ENCODE results near the gene DPH3.

Gene DPH3

DNA sequence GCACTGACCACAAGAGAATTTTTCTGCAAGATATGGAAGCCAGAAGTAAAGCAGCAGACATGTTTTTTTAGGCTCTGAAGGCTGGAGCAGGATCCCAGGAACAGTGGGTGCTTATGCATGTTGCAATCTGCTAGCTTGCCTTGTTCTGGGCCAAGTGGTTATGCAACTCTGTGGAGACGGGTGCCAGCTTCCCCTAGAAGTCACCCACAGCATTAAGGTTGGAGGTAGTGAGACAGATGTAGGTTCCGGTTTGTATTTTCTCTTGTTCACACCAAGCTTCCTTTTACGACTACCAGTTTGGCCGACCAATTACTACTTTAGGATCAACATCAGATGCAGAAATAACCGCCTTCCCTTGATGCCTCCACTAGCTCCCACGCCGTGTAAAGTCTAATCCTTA is 11.1 kb downstream of the DPH3 start:
- TF ChIP-seq, protein P1, sequence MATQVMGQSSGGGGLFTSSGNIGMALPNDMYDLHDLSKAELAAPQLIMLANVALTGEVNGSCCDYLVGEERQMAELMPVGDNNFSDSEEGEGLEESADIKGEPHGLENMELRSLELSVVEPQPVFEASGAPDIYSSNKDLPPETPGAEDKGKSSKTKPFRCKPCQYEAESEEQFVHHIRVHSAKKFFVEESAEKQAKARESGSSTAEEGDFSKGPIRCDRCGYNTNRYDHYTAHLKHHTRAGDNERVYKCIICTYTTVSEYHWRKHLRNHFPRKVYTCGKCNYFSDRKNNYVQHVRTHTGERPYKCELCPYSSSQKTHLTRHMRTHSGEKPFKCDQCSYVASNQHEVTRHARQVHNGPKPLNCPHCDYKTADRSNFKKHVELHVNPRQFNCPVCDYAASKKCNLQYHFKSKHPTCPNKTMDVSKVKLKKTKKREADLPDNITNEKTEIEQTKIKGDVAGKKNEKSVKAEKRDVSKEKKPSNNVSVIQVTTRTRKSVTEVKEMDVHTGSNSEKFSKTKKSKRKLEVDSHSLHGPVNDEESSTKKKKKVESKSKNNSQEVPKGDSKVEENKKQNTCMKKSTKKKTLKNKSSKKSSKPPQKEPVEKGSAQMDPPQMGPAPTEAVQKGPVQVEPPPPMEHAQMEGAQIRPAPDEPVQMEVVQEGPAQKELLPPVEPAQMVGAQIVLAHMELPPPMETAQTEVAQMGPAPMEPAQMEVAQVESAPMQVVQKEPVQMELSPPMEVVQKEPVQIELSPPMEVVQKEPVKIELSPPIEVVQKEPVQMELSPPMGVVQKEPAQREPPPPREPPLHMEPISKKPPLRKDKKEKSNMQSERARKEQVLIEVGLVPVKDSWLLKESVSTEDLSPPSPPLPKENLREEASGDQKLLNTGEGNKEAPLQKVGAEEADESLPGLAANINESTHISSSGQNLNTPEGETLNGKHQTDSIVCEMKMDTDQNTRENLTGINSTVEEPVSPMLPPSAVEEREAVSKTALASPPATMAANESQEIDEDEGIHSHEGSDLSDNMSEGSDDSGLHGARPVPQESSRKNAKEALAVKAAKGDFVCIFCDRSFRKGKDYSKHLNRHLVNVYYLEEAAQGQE (IDR thresholded peaks at IDR 0.05; ENCODE audit: insufficient read depth in 1 of 2, low read depth in 2 of 2, low read length in 2 of 2), result no peak
- TF ChIP-seq FOXP2 (optimal IDR thresholded peaks at IDR 0.05; ENCODE audit: borderline replicate concordance, extremely low read depth, extremely low read length, insufficient read depth), result no peak
- no peak for TF ChIP-seq POLR2AphosphoS5 (IDR thresholded peaks at IDR 0.05; ENCODE audit: low read depth, low read length)
- TF ChIP-seq SIN3A (IDR thresholded peaks at IDR 0.05; ENCODE audit: borderline replicate concordance, insufficient read depth, low read length), result no peak
- no peak for TF ChIP-seq TAF1 (IDR thresholded peaks at IDR 0.05; ENCODE audit: borderline replicate concordance, insufficient read depth, low read length)

DNA sequence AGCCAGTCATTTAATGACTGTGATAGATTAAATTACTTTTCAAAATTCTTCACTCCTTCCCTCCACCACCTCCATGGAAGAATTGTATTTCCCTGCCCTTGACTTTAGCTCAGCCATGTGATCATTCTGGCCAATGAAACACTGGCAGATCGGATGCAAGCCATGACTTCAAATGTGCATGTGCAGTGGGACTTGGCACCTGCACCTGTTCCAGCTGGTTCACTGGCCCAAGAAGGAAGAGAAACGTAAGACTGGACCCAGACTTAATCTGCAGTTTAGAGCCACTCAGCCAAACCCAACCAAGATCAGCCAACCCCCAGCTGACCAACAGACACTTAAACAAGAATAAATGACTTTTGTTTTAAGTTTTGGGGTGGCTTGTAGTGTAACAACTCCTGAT is 11.8 kb downstream of the DPH3 start:
- TF ChIP-seq SIN3A (IDR thresholded peaks at IDR 0.05; ENCODE audit: borderline replicate concordance, insufficient read depth, low read length) (no peak), TAF1 (IDR thresholded peaks at IDR 0.05; ENCODE audit: borderline replicate concordance, insufficient read depth, low read length) (no peak), FOXP2 (optimal IDR thresholded peaks at IDR 0.05; ENCODE audit: borderline replicate concordance, extremely low read depth, extremely low read length, insufficient read depth) (no peak), POLR2AphosphoS5 (IDR thresholded peaks at IDR 0.05; ENCODE audit: low read depth, low read length) (no peak)
- TF ChIP-seq, protein P1 (IDR thresholded peaks at IDR 0.05; ENCODE audit: insufficient read depth in 1 of 2, low read depth in 2 of 2, low read length in 2 of 2), result no peak

DNA sequence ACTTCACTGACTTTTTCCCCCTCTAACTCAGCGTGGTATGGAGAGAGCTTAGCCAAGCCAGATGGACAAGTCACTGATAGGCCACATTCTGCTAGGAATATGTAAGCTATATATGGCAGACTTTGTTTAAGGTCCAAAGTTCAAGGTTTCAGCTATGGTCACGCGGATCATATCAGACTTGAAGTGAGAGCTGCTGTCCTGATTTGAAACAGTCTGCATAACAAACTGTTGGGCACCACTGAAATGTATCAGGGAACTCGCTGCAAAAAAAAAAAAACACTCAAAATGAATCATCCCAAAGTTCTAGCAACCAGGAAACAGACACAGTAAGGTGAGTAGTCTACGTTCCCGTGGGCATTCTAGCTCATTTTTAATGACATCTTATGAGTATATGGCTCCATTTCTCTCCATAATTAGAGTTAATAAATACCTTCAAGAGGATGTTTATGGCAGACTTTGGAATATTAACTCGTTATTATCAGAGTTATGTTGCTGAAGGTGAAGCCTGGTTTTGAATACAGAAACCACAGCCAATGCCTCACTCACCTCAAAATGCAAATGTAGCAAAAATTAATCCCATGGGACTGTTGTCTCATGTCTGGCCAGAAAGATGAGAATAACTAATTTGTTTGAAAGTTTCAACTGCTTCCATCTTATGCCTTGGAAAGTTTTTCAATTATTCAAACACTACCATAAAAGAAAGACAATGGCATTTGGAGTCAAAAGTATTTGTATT is 12.3 kb downstream of the DPH3 start:
- TF ChIP-seq SIN3A (IDR thresholded peaks at IDR 0.05; ENCODE audit: borderline replicate concordance, insufficient read depth, low read length) (no peak), TAF1 (IDR thresholded peaks at IDR 0.05; ENCODE audit: borderline replicate concordance, insufficient read depth, low read length) (no peak), FOXP2 (optimal IDR thresholded peaks at IDR 0.05; ENCODE audit: borderline replicate concordance, extremely low read depth, extremely low read length, insufficient read depth) (no peak), POLR2AphosphoS5 (IDR thresholded peaks at IDR 0.05; ENCODE audit: low read depth, low read length) (no peak)
- TF ChIP-seq, protein P1 (IDR thresholded peaks at IDR 0.05; ENCODE audit: insufficient read depth in 1 of 2, low read depth in 2 of 2, low read length in 2 of 2), result no peak

DNA sequence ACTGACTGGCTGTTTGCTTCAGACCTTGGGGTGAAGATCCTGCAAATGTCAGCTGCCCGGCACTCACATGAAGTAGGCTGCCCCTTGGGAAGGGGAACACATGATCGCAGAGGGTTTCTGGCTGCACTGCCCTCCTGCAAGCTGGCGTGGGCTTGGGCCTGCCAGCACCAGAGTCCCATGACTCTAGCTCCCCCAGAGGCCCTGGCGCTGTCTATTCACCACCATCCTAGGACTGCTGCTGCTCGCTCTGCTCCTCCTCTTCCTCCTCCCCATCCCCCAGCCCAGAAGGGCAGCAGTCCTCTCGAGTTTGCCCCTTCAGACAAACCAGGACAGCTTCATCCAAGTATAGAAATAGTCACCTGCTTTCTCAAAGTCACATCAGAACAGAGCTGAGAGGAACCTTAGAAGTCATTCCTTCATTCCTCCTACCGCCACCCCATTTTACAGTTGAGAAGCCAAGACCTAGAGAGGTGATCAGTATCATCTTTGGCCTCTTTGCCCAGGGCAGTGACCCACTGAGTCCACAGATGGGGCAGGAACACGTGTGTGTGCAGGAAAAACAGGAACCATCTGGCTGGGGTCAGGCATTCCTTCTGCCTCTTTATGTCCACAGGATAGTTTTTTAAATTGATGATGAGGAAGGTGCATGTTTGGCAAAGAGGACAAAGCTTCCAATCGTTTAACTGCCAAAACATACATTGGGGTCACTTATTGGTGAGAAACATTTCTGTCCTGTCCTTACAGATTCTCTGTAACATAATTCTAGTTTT is 13.2 kb downstream of the DPH3 start:
- TF ChIP-seq FOXP2 (optimal IDR thresholded peaks at IDR 0.05; ENCODE audit: borderline replicate concordance, extremely low read depth, extremely low read length, insufficient read depth) (no peak), TAF1 (IDR thresholded peaks at IDR 0.05; ENCODE audit: borderline replicate concordance, insufficient read depth, low read length) (no peak), POLR2AphosphoS5 (IDR thresholded peaks at IDR 0.05; ENCODE audit: low read depth, low read length) (no peak), SIN3A (IDR thresholded peaks at IDR 0.05; ENCODE audit: borderline replicate concordance, insufficient read depth, low read length) (no peak)
- TF ChIP-seq, protein P1 (IDR thresholded peaks at IDR 0.05; ENCODE audit: insufficient read depth in 1 of 2, low read depth in 2 of 2, low read length in 2 of 2), result no peak
